Smooth muscle cell (in vitro differentiated cells): ENCODE data around the gene AREL1. TPM values are rescaled to one million over a fixed set of nuclear protein-coding genes. Genes with fewer than 3 reads are reported as not detected.

Experiments used
- DNase-seq: peaks from one replicate; lab custom pipeline; 2025; ENCODE audit not compliant: unreplicated experiment; lab: John Stamatoyannopoulos, UW
- H2AFZ ChIP-seq: fragments of 200-600 bp; sonication (generic); 2 replicates; pipeline ENCODE4 v1.6.0; 2016; ENCODE audit warnings: antibody characterized with exemption, low read depth, mild to moderate bottlenecking
- H3F3A ChIP-seq: fragments of 200-600 bp; sonication (generic); 2 replicates; pipeline ENCODE4 v1.6.0; 2017; ENCODE audit warnings: antibody characterized with exemption, low read depth
- H3K27ac ChIP-seq: fragments of 200-600 bp; sonication (generic); 2 replicates; pipeline ENCODE4 v1.5.1; 2016; ENCODE audit warnings: low read depth, mild to moderate bottlenecking
- H3K27me3 ChIP-seq: fragments of 200-600 bp; sonication (generic); 2 replicates; pipeline ENCODE4 v1.6.1; 2016; ENCODE audit warnings: low read depth, mild to moderate bottlenecking
- H3K36me3 ChIP-seq: fragments of 200-600 bp; sonication (generic); 2 replicates; pipeline ENCODE4 v1.5.1; 2016; ENCODE audit warnings: low read depth
- H3K4me1 ChIP-seq: fragments of 200-600 bp; sonication (generic); 2 replicates; pipeline ENCODE4 v1.5.1; 2016; ENCODE audit warnings: low read depth
- H3K4me2 ChIP-seq: fragments of 200-600 bp; sonication (generic); 2 replicates; pipeline ENCODE4 v1.6.0; 2016; ENCODE audit warnings: mild to moderate bottlenecking
- H3K4me3 ChIP-seq: fragments of 200-600 bp; sonication (generic); 2 replicates; pipeline ENCODE4 v1.5.1; 2016; ENCODE audit warnings: mild to moderate bottlenecking
- H3K79me2 ChIP-seq: fragments of 200-600 bp; sonication (generic); 2 replicates; pipeline ENCODE4 v1.6.0; 2016; ENCODE audit warnings: low read depth, mild to moderate bottlenecking
- H3K9ac ChIP-seq: fragments of 200-600 bp; sonication (generic); 2 replicates; pipeline ENCODE4 v1.6.0; 2016; ENCODE audit warnings: low read depth
- H3K9me3 ChIP-seq: fragments of 200-600 bp; sonication (generic); replicated peaks from 2 replicates; pipeline ENCODE4 v1.5.1; 2016; ENCODE audit warnings: low read depth
- H4K20me1 ChIP-seq: fragments of 200-600 bp; sonication (generic); 2 replicates; pipeline ENCODE4 v1.6.0; 2016; ENCODE audit warnings: low read depth
- CTCF ChIP-seq: fragments of 200-600 bp; sonication (generic); IDR thresholded peaks from 2 replicates; pipeline ENCODE4 v1.5.1; 2017; ENCODE audit warnings: borderline replicate concordance, mild to moderate bottlenecking, antibody characterized with exemption; ENCODE audit not compliant: insufficient read depth, poor library complexity, severe bottlenecking
- WGBS: methylation state at CpG from one replicate; pipeline ENCODE4 v1.1.7; 2016; ENCODE audit warnings: low lambda C conversion rate; 5-methylcytosine and 5-hydroxymethylcytosine counted together
- polyA plus RNA-seq: library from polyadenylated mRNA; unstranded; fragments of >200 nt; fragmentation: Nextera tagmentation; extraction: Ambion mirVana; gene quantifications from 2 replicates; pipeline ENCODE4 v1.2.1, GENCODE V29; 2016
- total RNA-seq: library from RNA; depleted of rRNA; stranded (reverse); fragments of >200 nt; gene quantifications from 2 replicates; pipeline ENCODE4 v1.2.3, GENCODE V29; 2014

Gene AREL1
- total and polyA plus RNA-seq, 2 experiments from 2014 or later = 9.4 to 33.5 TPM

- H3K9ac ChIP-seq = no peak overlapping the region
- H3K27ac ChIP-seq = no peak overlapping the region
- no peak overlapping the region for H2AFZ ChIP-seq
- H3K4me2 ChIP-seq = no peak overlapping the region
- H3K4me3 ChIP-seq = no peak overlapping the region
- no peaks in the 10 kb centered on the region for H3K27me3 ChIP-seq
- H3K36me3 ChIP-seq = peaks cover 5% of the 10 kb centered on the region
- no peaks in the 10 kb centered on the region for H3K79me2 ChIP-seq
- no peaks in the 10 kb centered on the region for H3K9me3 ChIP-seq
- H3F3A ChIP-seq = peaks cover 3% of the 10 kb centered on the region
- H4K20me1 ChIP-seq = no peaks in the 10 kb centered on the region
- TF ChIP-seq CTCF = no peak
- WGBS = 68% methylated on average over 1 of the region's 1 CpG
- no peak for DNase-seq
- H3K4me1 ChIP-seq = no peaks in the 10 kb centered on the region
Observed at GRCh38 chr14:74667758-74668157, 45.1 kb downstream of the AREL1 start.

- Histone ChIP-seq H3K4me2 (no peak overlapping the region), H4K20me1 (no peaks in the 10 kb centered on the region), H3K79me2 (no peaks in the 10 kb centered on the region), H3K27me3 (no peaks in the 10 kb centered on the region), H2AFZ (no peak overlapping the region), H3K36me3 (no peaks in the 10 kb centered on the region), H3K4me3 (no peak overlapping the region), H3F3A (no peaks in the 10 kb centered on the region), H3K9ac (no peak overlapping the region), H3K27ac (no peak overlapping the region), H3K9me3 (no peaks in the 10 kb centered on the region), H3K4me1 (no peaks in the 10 kb centered on the region)
- no peak for DNase-seq
- TF ChIP-seq CTCF = no peak
- WGBS = 95% methylated on average over 2 of the region's 2 CpGs
Observed at GRCh38 chr14:74664717-74665116, 48.2 kb downstream of the AREL1 start.

- 97% methylated on average over 7 of the region's 7 CpGs for WGBS
- no peaks in the 10 kb centered on the region for H3K36me3 ChIP-seq
Observed at GRCh38 chr14:74663884-74664283, 49.0 kb downstream of the AREL1 start.

More at GRCh38 chr14:74663884-74664283, 49.0 kb downstream of the AREL1 start:
- H3K9me3 ChIP-seq = no peaks in the 10 kb centered on the region
- no peak for DNase-seq
- H2AFZ ChIP-seq = no peak overlapping the region
- H3K27me3 ChIP-seq = no peaks in the 10 kb centered on the region
- H3K9ac ChIP-seq = no peak overlapping the region
- no peak overlapping the region for H3K4me2 ChIP-seq
- H3K79me2 ChIP-seq = no peaks in the 10 kb centered on the region
- H3K4me1 ChIP-seq = no peaks in the 10 kb centered on the region
- no peak for TF ChIP-seq CTCF
- H3K27ac ChIP-seq = no peak overlapping the region
- no peak overlapping the region for H3K4me3 ChIP-seq
- H3F3A ChIP-seq = no peaks in the 10 kb centered on the region
- H4K20me1 ChIP-seq = no peaks in the 10 kb centered on the region
